ENCODE measurements around the gene CASP14. TPM values are rescaled to one million over a fixed set of nuclear protein-coding genes. Genes with fewer than 3 reads are reported as not detected.

CASP14 gene
- total and polyA plus RNA-seq, 9 of the 15 experiments (the other 6 are each of a cell fraction or from before 2014, with no cell fraction given) = not detected

DNA sequence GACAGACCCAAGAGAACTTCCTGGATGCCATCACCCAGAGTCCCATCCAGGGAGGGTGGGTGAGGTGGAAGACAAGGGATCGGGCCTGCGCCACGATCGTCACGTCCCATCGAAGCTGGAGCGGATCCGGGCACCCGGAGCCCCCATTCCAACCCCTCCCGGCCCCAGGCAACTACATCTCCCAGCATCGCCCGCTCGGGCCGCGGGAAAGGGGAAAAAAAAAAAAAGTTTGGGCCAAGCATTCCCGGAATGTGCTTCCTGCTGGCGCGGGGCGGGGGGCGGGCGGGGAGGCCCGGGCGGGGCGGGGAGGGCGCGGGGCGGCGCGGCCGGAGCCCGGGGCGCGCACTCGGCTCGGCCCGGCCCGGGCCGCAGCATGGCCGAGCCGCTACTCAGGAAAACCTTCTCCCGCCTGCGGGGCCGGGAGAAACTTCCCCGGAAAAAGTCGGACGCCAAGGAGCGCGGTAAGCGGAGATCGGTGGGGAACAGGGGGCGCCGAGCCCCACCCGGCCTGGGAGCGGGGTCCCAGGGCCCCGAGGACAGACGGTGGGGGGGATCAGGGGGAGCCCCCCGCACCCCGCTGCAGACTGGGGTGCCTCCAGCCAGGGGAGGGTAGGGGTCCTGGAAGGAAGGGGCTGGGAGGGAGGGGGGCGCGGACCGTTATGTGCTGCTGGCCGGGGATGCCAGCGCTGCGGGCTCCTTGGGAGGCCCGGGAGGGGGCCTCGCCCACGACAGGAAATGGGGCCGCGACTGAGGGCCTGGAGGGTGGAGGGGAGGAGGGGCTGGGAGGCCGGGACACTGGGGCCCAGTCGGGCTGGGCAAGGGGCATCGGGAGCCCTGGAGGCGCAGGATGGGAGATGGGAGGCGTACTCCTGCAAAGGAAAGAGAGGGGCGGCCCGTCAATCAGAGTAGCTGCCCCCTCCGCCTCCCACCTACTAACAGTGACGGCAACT lies 58.1 kb downstream of the CASP14 start, which contains the start of gene SYDE1 (continued):
- no peak for TF ChIP-seq TAF1 (IDR thresholded peaks at IDR 0.05; ENCODE audit: control insufficient read depth, extremely low read depth, insufficient read depth, low read length, severe bottlenecking)
- TF ChIP-seq POLR2G (IDR thresholded peaks at IDR 0.05; ENCODE audit: low read depth, low read length) = no peak
- TF ChIP-seq RUNX1 (IDR thresholded peaks at IDR 0.05; ENCODE audit: low read depth) = no peak
- no peak for TF ChIP-seq SMARCC2 (IDR thresholded peaks at IDR 0.05; ENCODE audit: low read depth)
- TF ChIP-seq DPF2 (IDR thresholded peaks at IDR 0.05) = no peak
- TF ChIP-seq SMAD3 (CRISPR knock-in tag; conservative IDR thresholded peaks at IDR 0.05) = no peak
- no peak for TF ChIP-seq EP300 (IDR thresholded peaks at IDR 0.05; ENCODE audit: low read length)
- TF ChIP-seq ZNF274 (IDR thresholded peaks at IDR 0.05; ENCODE audit: borderline replicate concordance, low read depth, low read length) = no peak
- no peak for TF ChIP-seq ZNF436 (CRISPR knock-in tag; IDR thresholded peaks at IDR 0.05)

Other genes with a start within 250 kb of the CASP14 start
Only the 7 nearest of the 10 such genes appear.
- not detected in 2 replicates for gene OR7A17, start 163.3 kb upstream of the CASP14 start, total RNA-seq (2014; rRNA removed)
- not detected in 2 replicates for gene OR7A17, start 163.3 kb upstream of the CASP14 start, total RNA-seq (2014; rRNA removed; fragmentation: Illumina TruSeq; extraction: Trizol)
- gene OR7A17, start 163.3 kb upstream of the CASP14 start, total RNA-seq (2015; rRNA removed; fragmentation: Illumina TruSeq; extraction: Trizol) = not detected in 2 replicates
- gene OR7A17, start 163.3 kb upstream of the CASP14 start, total RNA-seq (2021) = not detected in 2 replicates
- not detected in 2 replicates for gene OR7A17, start 163.3 kb upstream of the CASP14 start, polyA plus RNA-seq (2011; rRNA removed)
- gene OR7A17, start 163.3 kb upstream of the CASP14 start, polyA plus RNA-seq (2014; fragmentation: Illumina TruSeq; extraction: Trizol) = not detected in 2 replicates
- gene OR7A17, start 163.3 kb upstream of the CASP14 start, polyA plus RNA-seq (2014; fragmentation: Nextera tagmentation; extraction: Ambion mirVana) = not detected
- gene OR7A17, start 163.3 kb upstream of the CASP14 start, polyA plus RNA-seq (2014; rRNA removed) = not detected in 2 replicates
- gene OR7C2, start 108.0 kb upstream of the CASP14 start, total RNA-seq (2014; rRNA removed) = not detected in 2 replicates
- gene OR7C2, start 108.0 kb upstream of the CASP14 start, total RNA-seq (2014; rRNA removed; fragmentation: Illumina TruSeq; extraction: Trizol) = not detected in 2 replicates
- gene OR7C2, start 108.0 kb upstream of the CASP14 start, total RNA-seq (2015; rRNA removed; fragmentation: Illumina TruSeq; extraction: Trizol) = not detected in 2 replicates
- gene OR7C2, start 108.0 kb upstream of the CASP14 start, total RNA-seq (2021) = not detected in 2 replicates
- gene OR7C2, start 108.0 kb upstream of the CASP14 start, polyA plus RNA-seq (2011; rRNA removed) = not detected in 2 replicates
- gene OR7C2, start 108.0 kb upstream of the CASP14 start, polyA plus RNA-seq (2014; fragmentation: Illumina TruSeq; extraction: Trizol) = not detected in 2 replicates
- gene OR7C2, start 108.0 kb upstream of the CASP14 start, polyA plus RNA-seq (2014; fragmentation: Nextera tagmentation; extraction: Ambion mirVana) = not detected
- not detected in 2 replicates for gene OR7C2, start 108.0 kb upstream of the CASP14 start, polyA plus RNA-seq (2014; rRNA removed)
- not detected in 2 replicates for gene SLC1A6, start 69.6 kb upstream of the CASP14 start, total RNA-seq (2014; rRNA removed)
- not detected in 2 replicates for gene SLC1A6, start 69.6 kb upstream of the CASP14 start, total RNA-seq (2014; rRNA removed; fragmentation: Illumina TruSeq; extraction: Trizol)
- gene SLC1A6, start 69.6 kb upstream of the CASP14 start, total RNA-seq (2015; rRNA removed; fragmentation: Illumina TruSeq; extraction: Trizol) = not detected in 2 replicates
- gene SLC1A6, start 69.6 kb upstream of the CASP14 start, total RNA-seq (2021) = not detected in 2 replicates
- gene SLC1A6, start 69.6 kb upstream of the CASP14 start, polyA plus RNA-seq (2011; rRNA removed) = not detected in 2 replicates
- gene SLC1A6, start 69.6 kb upstream of the CASP14 start, polyA plus RNA-seq (2014; fragmentation: Illumina TruSeq; extraction: Trizol) = not detected in 2 replicates
- gene SLC1A6, start 69.6 kb upstream of the CASP14 start, polyA plus RNA-seq (2014; fragmentation: Nextera tagmentation; extraction: Ambion mirVana) = not detected
- not detected in 2 replicates for gene SLC1A6, start 69.6 kb upstream of the CASP14 start, polyA plus RNA-seq (2014; rRNA removed)
- gene OR1I1, start 32.7 kb downstream of the CASP14 start, total RNA-seq (2014; rRNA removed) = not detected in 2 replicates
- gene OR1I1, start 32.7 kb downstream of the CASP14 start, total RNA-seq (2014; rRNA removed; fragmentation: Illumina TruSeq; extraction: Trizol) = not detected in 2 replicates
- not detected in 2 replicates for gene OR1I1, start 32.7 kb downstream of the CASP14 start, total RNA-seq (2015; rRNA removed; fragmentation: Illumina TruSeq; extraction: Trizol)
- gene OR1I1, start 32.7 kb downstream of the CASP14 start, total RNA-seq (2021) = not detected in 2 replicates
- not detected in 2 replicates for gene OR1I1, start 32.7 kb downstream of the CASP14 start, polyA plus RNA-seq (2011; rRNA removed)
- gene OR1I1, start 32.7 kb downstream of the CASP14 start, polyA plus RNA-seq (2014; fragmentation: Illumina TruSeq; extraction: Trizol) = not detected in 2 replicates
- gene OR1I1, start 32.7 kb downstream of the CASP14 start, polyA plus RNA-seq (2014; fragmentation: Nextera tagmentation; extraction: Ambion mirVana) = not detected
- gene OR1I1, start 32.7 kb downstream of the CASP14 start, polyA plus RNA-seq (2014; rRNA removed) = not detected in 2 replicates
- gene SYDE1, start 57.9 kb downstream of the CASP14 start, total RNA-seq (2014; rRNA removed) = not detected in 2 replicates
- not detected in 2 replicates for gene SYDE1, start 57.9 kb downstream of the CASP14 start, total RNA-seq (2014; rRNA removed; fragmentation: Illumina TruSeq; extraction: Trizol)
- not detected in 2 replicates for gene SYDE1, start 57.9 kb downstream of the CASP14 start, total RNA-seq (2015; rRNA removed; fragmentation: Illumina TruSeq; extraction: Trizol)
- 0.04 and 0.07 TPM in 2 replicates for gene SYDE1, start 57.9 kb downstream of the CASP14 start, total RNA-seq (2021)
- not detected in 2 replicates for gene SYDE1, start 57.9 kb downstream of the CASP14 start, polyA plus RNA-seq (2011; rRNA removed)
- not detected in 2 replicates for gene SYDE1, start 57.9 kb downstream of the CASP14 start, polyA plus RNA-seq (2014; fragmentation: Illumina TruSeq; extraction: Trizol)
- not detected for gene SYDE1, start 57.9 kb downstream of the CASP14 start, polyA plus RNA-seq (2014; fragmentation: Nextera tagmentation; extraction: Ambion mirVana)
- gene SYDE1, start 57.9 kb downstream of the CASP14 start, polyA plus RNA-seq (2014; rRNA removed) = 0.03 TPM in 1 of 2 replicates, not detected in the other
- 0.45 and 1.1 TPM in 2 replicates for gene NOTCH3, start 151.5 kb downstream of the CASP14 start, total RNA-seq (2014; rRNA removed)
- gene NOTCH3, start 151.5 kb downstream of the CASP14 start, total RNA-seq (2014; rRNA removed; fragmentation: Illumina TruSeq; extraction: Trizol) = 0.11 and 0.13 TPM in 2 replicates
- gene NOTCH3, start 151.5 kb downstream of the CASP14 start, total RNA-seq (2015; rRNA removed; fragmentation: Illumina TruSeq; extraction: Trizol) = 0.18 and 0.30 TPM in 2 replicates
- gene NOTCH3, start 151.5 kb downstream of the CASP14 start, total RNA-seq (2021) = 0.34 and 1.2 TPM in 2 replicates
- 0.22 and 0.28 TPM in 2 replicates for gene NOTCH3, start 151.5 kb downstream of the CASP14 start, polyA plus RNA-seq (2011; rRNA removed)
- 0.08 and 0.12 TPM in 2 replicates for gene NOTCH3, start 151.5 kb downstream of the CASP14 start, polyA plus RNA-seq (2014; fragmentation: Illumina TruSeq; extraction: Trizol)
- gene NOTCH3, start 151.5 kb downstream of the CASP14 start, polyA plus RNA-seq (2014; fragmentation: Nextera tagmentation; extraction: Ambion mirVana) = under 1 TPM; under 0.01 to 0.01 TPM
- gene NOTCH3, start 151.5 kb downstream of the CASP14 start, polyA plus RNA-seq (2014; rRNA removed) = 0.15 and 0.16 TPM in 2 replicates
- not detected in 2 replicates for gene EPHX3, start 183.0 kb downstream of the CASP14 start, total RNA-seq (2014; rRNA removed)
- not detected in 2 replicates for gene EPHX3, start 183.0 kb downstream of the CASP14 start, total RNA-seq (2014; rRNA removed; fragmentation: Illumina TruSeq; extraction: Trizol)
- gene EPHX3, start 183.0 kb downstream of the CASP14 start, total RNA-seq (2015; rRNA removed; fragmentation: Illumina TruSeq; extraction: Trizol) = not detected in 2 replicates
- 0.20 TPM in 1 of 2 replicates, not detected in the other for gene EPHX3, start 183.0 kb downstream of the CASP14 start, total RNA-seq (2021)
- gene EPHX3, start 183.0 kb downstream of the CASP14 start, polyA plus RNA-seq (2011; rRNA removed) = 0.07 TPM in 1 of 2 replicates, not detected in the other
- gene EPHX3, start 183.0 kb downstream of the CASP14 start, polyA plus RNA-seq (2014; fragmentation: Illumina TruSeq; extraction: Trizol) = not detected in 2 replicates
- gene EPHX3, start 183.0 kb downstream of the CASP14 start, polyA plus RNA-seq (2014; fragmentation: Nextera tagmentation; extraction: Ambion mirVana) = not detected
- not detected in 2 replicates for gene EPHX3, start 183.0 kb downstream of the CASP14 start, polyA plus RNA-seq (2014; rRNA removed)

Measured in K562 (cell line).